KMS-11 (cell line): ENCODE measurements around the gene KAT8.

Experiments
- H2AFZ ChIP-seq: fragments of 200-600 bp; sonication (generic); 2 replicates; pipeline ENCODE4 v1.6.1; 2016; ENCODE audit warnings: antibody characterized with exemption, mixed run types, low read depth
- H3K27ac ChIP-seq: fragments of 200-600 bp; sonication (generic); 2 replicates; pipeline ENCODE4 v1.6.1; 2016; ENCODE audit warnings: mild to moderate bottlenecking, mixed run types
- H3K27me3 ChIP-seq: fragments of 200-600 bp; sonication (generic); 2 replicates; pipeline ENCODE4 v1.6.1; 2017; ENCODE audit warnings: mild to moderate bottlenecking, low read depth, mixed run types, moderate library complexity; ENCODE audit not compliant: insufficient read depth
- H3K36me3 ChIP-seq: fragments of 200-600 bp; sonication (generic); 2 replicates; pipeline ENCODE4 v1.6.1; 2017; ENCODE audit warnings: mild to moderate bottlenecking, mixed run types; ENCODE audit not compliant: insufficient read depth
- H3K4me1 ChIP-seq: fragments of 200-600 bp; sonication (generic); 2 replicates; pipeline ENCODE4 v1.6.1; 2016; ENCODE audit warnings: mild to moderate bottlenecking, low read depth, mixed run types; ENCODE audit not compliant: poor library complexity, severe bottlenecking
- H3K4me2 ChIP-seq: fragments of 200-600 bp; sonication (generic); 2 replicates; pipeline ENCODE4 v1.7.0; 2016; ENCODE audit warnings: mild to moderate bottlenecking, mixed run types
- H3K4me3 ChIP-seq: fragments of 200-600 bp; sonication (generic); IDR thresholded peaks from 2 replicates; pipeline ENCODE4 v1.6.1; 2017; ENCODE audit warnings: low read depth, low read length, mixed read lengths; ENCODE audit not compliant: insufficient read depth
- H3K79me2 ChIP-seq: fragments of 200-600 bp; sonication (generic); 2 replicates; pipeline ENCODE4 v1.6.1; 2016; ENCODE audit warnings: low read depth, mixed run types; ENCODE audit not compliant: insufficient read depth
- H3K9ac ChIP-seq: fragments of 200-600 bp; sonication (generic); 2 replicates; pipeline ENCODE4 v1.6.1; 2016; ENCODE audit warnings: mild to moderate bottlenecking, mixed run types
- H4K20me1 ChIP-seq: fragments of 200-600 bp; sonication (generic); 2 replicates; pipeline ENCODE4 v1.6.1; 2016; ENCODE audit warnings: mild to moderate bottlenecking, mixed run types; ENCODE audit not compliant: insufficient read depth
- TF ChIP-seq, protein P1 (sequence below): fragments of 200-600 bp; sonication (generic); conservative IDR thresholded peaks from 2 replicates; pipeline ENCODE4 v1.6.1; 2017; ENCODE audit warnings: low read depth, mild to moderate bottlenecking, antibody characterized with exemption, low read length, moderate library complexity, mixed read lengths

The KAT8 gene

DNA sequence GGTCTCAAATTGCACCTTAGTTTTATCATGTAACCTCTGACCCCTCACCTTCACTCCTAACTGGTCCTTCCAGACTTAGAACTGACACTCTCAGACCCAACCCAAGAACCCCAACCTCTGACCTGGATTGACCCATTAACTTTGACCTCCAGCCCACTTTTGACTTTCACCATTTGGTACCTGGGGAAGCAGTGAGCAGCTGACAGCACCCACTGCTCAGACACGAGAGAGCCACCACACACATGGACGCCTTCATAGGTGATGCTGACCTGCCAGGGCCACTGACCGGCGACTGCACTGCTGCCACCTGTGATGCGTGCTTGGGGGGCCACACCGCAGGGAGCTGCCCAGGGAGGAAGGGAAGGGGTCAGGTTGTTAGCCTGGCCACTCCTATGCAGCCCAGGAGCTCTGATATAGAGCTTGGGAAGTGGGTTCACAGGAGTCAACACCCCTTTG, 15.6 kb downstream of the KAT8 start:
- no peak overlapping the region for H3K9ac ChIP-seq
- no peaks in the 10 kb centered on the region for H4K20me1 ChIP-seq
- H3K4me3 ChIP-seq: no peak overlapping the region
- no peak overlapping the region for H3K4me2 ChIP-seq
- no peak overlapping the region for H2AFZ ChIP-seq
- no peaks in the 10 kb centered on the region for H3K36me3 ChIP-seq
- TF ChIP-seq, protein P1, sequence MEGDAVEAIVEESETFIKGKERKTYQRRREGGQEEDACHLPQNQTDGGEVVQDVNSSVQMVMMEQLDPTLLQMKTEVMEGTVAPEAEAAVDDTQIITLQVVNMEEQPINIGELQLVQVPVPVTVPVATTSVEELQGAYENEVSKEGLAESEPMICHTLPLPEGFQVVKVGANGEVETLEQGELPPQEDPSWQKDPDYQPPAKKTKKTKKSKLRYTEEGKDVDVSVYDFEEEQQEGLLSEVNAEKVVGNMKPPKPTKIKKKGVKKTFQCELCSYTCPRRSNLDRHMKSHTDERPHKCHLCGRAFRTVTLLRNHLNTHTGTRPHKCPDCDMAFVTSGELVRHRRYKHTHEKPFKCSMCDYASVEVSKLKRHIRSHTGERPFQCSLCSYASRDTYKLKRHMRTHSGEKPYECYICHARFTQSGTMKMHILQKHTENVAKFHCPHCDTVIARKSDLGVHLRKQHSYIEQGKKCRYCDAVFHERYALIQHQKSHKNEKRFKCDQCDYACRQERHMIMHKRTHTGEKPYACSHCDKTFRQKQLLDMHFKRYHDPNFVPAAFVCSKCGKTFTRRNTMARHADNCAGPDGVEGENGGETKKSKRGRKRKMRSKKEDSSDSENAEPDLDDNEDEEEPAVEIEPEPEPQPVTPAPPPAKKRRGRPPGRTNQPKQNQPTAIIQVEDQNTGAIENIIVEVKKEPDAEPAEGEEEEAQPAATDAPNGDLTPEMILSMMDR: no peak
- no peak overlapping the region for H3K27ac ChIP-seq
- no peaks in the 10 kb centered on the region for H3K4me1 ChIP-seq
- H3K79me2 ChIP-seq: no peaks in the 10 kb centered on the region
- H3K27me3 ChIP-seq: no peaks in the 10 kb centered on the region

DNA sequence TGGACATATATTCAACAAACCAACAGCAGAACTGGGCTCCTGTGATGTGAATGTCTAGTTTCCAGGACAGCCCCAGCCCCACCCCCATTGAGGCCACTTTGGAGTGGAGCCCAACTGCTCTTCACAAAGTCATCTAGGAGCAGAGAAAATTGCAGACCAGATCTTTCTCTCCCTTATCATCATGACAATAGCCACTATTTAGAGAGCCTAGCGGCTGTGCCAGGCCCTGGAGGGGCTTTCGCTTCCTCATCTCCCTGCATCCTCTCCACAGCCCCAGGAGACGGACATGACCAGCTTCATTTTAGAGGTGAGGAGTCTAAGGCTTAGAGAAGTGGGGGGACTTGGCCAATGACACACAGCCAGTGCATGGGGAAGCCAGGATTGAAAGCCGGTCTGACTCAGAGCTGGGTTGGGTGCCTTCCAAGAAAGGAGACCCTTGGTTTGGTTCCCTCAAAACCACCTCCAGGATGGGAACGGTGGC, 16.7 kb downstream of the KAT8 start:
- Histone ChIP-seq H4K20me1 (no peaks in the 10 kb centered on the region), H2AFZ (no peak overlapping the region), H3K79me2 (no peaks in the 10 kb centered on the region), H3K27ac (no peak overlapping the region), H3K9ac (no peak overlapping the region), H3K4me2 (no peak overlapping the region), H3K27me3 (no peaks in the 10 kb centered on the region), H3K4me3 (no peak overlapping the region), H3K36me3 (no peaks in the 10 kb centered on the region), H3K4me1 (no peaks in the 10 kb centered on the region)
- TF ChIP-seq, protein P1: no peak

DNA sequence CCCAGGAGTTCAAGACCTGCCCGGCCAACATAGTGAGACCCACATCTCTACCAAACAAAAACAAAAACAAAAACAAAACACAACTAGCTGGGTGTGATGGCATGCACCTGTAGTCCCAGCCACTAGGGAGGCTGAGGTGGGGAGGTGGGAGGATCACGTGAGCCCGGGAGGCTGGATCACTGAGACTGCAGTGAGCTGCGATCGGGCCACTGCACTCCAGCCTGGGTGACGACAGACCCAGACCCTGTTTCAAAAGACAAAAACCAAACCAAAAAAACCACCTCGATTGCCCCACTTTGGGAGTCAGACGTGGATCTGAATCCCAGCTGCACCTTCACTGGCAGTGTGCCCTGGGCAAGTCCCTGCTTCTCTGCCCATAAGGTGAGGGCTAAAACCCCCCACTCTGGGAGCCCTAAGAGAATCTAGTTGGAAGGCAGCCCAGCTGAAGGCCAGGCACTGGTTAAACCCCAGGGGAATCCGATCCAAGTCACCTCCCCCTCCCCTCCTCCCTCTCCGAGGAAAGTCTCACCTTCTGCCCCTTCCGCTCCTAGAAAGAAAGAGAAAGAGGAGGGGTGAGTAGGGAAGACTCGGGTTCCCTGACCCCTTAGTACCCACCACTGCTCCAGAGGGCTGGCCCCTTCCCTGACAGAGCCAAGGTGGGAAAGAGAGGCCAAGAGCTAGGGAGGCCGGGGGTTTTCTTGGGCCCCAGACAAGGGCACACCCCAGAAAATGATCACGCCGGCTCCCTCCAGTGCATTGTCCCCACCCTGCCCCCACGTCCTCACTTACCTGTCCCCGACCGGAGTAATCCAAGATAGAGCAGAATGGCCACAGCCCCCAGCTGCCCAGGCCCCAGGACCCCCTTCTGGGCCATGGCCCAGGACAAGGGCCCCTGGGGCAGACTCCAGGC, 17.4 kb downstream of the KAT8 start:
- Histone ChIP-seq H3K4me3 (no peak overlapping the region), H3K4me2 (no peak overlapping the region)

DNA sequence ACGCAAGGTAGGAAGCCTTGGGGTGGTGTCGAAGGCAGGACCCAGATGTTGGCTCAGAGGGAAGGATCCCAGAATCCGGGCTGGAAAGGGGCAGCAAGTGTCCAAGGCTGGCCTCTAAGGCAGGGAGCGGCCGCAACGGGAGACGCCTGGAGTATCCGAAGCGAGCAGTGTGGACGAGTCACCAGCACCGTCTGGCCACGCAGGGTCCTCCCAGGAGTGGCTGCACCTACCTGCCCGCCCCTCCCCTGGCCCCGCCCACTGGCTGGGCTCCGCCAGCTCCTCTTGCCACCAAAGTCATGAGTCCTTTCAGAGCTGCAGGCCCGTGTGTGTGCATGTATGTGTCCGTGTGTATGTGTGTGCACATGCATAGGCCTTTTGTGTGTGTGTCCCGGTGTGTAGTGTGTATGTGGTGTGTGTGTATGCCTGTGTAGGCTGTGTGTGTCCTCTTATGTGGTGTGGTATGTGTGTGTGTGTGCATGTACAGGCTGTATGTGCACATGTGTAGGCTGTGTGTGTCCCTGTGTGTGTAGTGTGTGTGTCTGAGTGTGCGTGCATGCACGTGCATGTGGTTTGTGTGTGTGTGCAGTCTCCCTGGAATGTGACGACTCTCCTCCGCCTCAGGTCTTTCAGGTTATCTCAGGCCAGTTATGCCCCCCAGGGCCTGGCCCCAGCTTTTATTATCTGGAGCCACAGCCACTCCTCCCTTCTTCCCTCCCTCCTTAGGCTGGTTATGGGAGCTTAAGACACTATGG, 18.2 kb downstream of the KAT8 start, which contains the start of gene PRSS8:
TSS of gene PRSS8 (minus strand) at position 193 of the 752 bp plus-strand sequence. CDS start 229 bp downstream, outside the sequence.
- no peak within 1 kb of the TSS for H3K9ac ChIP-seq
- H3K27ac ChIP-seq: no peak within 1 kb of the TSS
- H3K4me1 ChIP-seq: no peaks in the 10 kb centered on the region
- H3K27me3 ChIP-seq: no peaks in the 10 kb centered on the region
- no peak within 1 kb of the TSS for H3K4me3 ChIP-seq
- H3K79me2 ChIP-seq: no peaks in the 10 kb centered on the region
- no peaks in the 10 kb centered on the region for H4K20me1 ChIP-seq
- TF ChIP-seq, protein P1: no peak
- H2AFZ ChIP-seq: no peak within 1 kb of the TSS
- H3K4me2 ChIP-seq: no peak within 1 kb of the TSS
- no peaks in the 10 kb centered on the region for H3K36me3 ChIP-seq

More for the DNA sequence above, 17.4 kb downstream of the KAT8 start:
- H3K36me3 ChIP-seq: no peaks in the 10 kb centered on the region
- TF ChIP-seq, protein P1: no peak
- H3K27me3 ChIP-seq: no peaks in the 10 kb centered on the region
- H3K27ac ChIP-seq: no peak overlapping the region
- H3K4me1 ChIP-seq: no peaks in the 10 kb centered on the region
- H2AFZ ChIP-seq: no peak overlapping the region
- H3K9ac ChIP-seq: no peak overlapping the region
- H3K79me2 ChIP-seq: no peaks in the 10 kb centered on the region
- no peaks in the 10 kb centered on the region for H4K20me1 ChIP-seq
